OCI-LY7 (cell line): Measurements from ENCODE around the gene MAP2K7.

Source experiments
- CTCF ChIP-seq: fragments of 200-600 bp; sonication (generic); conservative IDR thresholded peaks from 2 replicates; pipeline ENCODE4 v1.5.1; 2014; ENCODE audit warnings: mild to moderate bottlenecking, antibody characterized with exemption, low read length, moderate library complexity, mixed read lengths
- EZH2phosphoT487 ChIP-seq: fragments of 200-600 bp; sonication (generic); IDR thresholded peaks from 2 replicates; pipeline ENCODE4 v1.6.1; 2018; ENCODE audit warnings: low read depth, borderline replicate concordance, mild to moderate bottlenecking, mixed run types, antibody characterized with exemption, low read length, moderate library complexity, mixed read lengths

- TF ChIP-seq CTCF (no peak), EZH2phosphoT487 (no peak)
These were observed 32.0 kb upstream of the MAP2K7 start for GRCh38 chr19:7871437-7872305.
